GM12801 (cell line): Measurements from ENCODE around the gene CD244.

Experiments used
- TF ChIP-seq, protein P1 (sequence below): IDR thresholded peaks from one replicate; pipeline ENCODE4 v1.5.1; 2011; ENCODE audit warnings: control low read depth; ENCODE audit not compliant: insufficient read length; ENCODE audit errors: extremely low read depth

Gene CD244

DNA sequence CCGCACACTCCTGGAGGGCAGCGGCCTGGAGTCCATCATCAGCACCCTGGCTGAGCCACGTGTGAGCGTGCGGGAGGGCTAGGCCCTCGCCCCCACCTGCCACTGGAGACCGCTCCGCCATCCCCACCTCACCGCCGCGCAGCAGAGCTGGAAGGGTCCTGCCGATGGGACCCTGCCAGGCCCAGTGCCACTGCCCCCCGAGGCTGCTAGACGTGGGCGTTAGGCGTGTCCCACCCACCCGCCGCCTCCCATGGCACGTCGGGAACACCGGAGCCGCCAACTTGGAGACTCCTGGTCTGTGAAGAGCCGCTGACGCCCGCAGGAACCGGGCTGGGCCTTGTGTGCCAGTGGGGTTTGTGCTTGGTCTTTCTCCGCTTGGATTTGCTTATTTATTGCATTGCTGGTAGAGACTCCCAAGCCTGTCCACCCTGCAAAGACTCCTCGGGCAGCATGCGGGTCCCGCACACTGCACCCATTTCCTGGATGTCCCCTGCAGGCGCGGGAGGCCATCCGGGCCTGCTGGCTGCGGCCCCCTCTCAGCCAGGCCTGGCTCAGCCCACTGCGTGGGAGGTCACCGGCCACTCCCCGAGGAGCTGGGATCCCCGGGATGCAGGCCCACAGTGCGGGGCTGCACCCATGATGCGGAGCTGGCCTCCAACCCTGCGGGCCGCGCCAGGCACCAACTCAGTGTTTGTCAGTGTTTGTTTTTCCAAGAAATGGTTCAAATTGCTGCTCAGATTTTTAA is 60.7 kb downstream of the CD244 start:
- TF ChIP-seq, protein P1, sequence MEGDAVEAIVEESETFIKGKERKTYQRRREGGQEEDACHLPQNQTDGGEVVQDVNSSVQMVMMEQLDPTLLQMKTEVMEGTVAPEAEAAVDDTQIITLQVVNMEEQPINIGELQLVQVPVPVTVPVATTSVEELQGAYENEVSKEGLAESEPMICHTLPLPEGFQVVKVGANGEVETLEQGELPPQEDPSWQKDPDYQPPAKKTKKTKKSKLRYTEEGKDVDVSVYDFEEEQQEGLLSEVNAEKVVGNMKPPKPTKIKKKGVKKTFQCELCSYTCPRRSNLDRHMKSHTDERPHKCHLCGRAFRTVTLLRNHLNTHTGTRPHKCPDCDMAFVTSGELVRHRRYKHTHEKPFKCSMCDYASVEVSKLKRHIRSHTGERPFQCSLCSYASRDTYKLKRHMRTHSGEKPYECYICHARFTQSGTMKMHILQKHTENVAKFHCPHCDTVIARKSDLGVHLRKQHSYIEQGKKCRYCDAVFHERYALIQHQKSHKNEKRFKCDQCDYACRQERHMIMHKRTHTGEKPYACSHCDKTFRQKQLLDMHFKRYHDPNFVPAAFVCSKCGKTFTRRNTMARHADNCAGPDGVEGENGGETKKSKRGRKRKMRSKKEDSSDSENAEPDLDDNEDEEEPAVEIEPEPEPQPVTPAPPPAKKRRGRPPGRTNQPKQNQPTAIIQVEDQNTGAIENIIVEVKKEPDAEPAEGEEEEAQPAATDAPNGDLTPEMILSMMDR: no peak

DNA sequence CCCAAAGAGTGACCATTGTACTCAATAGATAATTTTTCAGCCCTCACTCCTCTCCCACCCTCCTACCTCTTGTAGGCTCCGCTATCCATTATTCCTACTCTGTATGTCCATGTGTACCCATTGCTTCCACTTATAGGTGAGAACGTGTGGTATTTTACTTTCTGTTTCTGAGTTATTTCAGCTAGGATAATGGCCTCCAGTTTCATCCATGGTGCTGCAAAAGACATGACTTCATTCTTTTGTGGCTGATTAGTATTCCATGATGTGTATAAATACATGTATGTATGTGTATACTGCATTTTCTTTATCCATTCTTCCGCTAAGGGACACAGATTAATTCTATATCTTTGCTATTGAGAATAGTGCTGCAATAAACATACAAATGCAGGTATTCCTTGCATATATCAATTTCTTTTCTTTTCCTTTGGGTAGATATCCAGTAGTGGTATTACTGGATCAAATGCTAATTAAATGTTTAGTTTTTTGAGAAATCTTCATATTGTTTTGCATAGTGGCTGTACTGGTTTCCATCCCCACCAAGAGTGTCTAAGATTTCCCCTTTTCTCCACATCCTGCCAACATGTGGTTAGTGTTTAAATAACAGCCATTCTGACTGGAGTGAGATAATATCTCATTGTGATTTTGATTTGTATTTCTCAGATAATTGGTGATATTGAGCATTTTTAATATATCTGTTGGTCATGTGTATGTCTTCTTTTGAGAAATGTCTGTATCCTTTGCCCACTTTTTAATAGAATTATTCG is 61.9 kb downstream of the CD244 start:
- TF ChIP-seq, protein P1: no peak

DNA sequence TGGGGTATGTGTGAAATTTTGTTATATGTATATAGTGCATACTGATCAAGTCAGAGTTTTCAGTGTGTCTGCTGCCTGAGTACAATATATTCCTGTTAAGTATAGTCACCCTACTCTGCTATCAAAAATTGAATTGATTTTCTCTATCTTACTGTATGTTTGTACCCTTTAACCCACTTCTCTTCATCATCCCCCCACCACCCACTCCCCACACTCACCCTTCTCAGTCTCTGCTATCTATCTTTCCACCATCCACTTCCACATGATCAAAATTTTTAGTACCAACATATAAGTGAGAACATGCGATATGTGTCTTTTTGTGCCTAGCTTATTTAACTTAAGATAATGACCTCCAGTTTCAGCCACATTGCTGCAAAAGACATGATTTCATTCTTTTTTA is 62.5 kb downstream of the CD244 start:
- TF ChIP-seq, protein P1: no peak

DNA sequence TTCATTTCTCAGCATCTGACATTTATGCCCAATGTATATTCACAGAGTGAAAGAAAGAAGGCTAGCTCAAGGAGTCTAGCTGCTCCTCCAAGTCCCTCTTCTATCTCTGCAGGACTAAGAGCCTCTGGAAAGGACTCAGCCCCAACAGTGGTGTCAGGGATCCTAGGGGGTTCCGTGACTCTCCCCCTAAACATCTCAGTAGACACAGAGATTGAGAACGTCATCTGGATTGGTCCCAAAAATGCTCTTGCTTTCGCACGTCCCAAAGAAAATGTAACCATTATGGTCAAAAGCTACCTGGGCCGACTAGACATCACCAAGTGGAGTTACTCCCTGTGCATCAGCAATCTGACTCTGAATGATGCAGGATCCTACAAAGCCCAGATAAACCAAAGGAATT is 63.0 kb downstream of the CD244 start:
- TF ChIP-seq, protein P1: no peak

DNA sequence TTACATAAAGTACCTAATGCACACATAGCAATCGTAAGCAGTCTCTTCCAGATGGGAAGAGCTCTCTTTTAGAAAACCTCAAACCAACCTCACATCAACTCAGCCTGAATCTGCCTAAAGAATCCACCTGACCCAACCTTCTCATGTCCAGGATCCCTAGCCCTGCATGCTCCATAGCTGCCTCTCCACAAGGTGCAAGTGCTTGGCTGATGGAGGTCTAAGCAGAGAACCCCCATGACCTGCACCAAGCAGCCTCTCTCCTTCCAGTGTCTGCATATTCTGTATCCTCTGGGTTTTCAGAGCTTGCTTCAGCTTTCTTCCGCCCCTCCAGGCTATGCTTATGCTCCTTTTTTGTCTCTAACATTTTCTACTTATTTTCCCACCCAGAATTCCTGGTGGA is 64.2 kb downstream of the CD244 start:
- TF ChIP-seq, protein P1: no peak

DNA sequence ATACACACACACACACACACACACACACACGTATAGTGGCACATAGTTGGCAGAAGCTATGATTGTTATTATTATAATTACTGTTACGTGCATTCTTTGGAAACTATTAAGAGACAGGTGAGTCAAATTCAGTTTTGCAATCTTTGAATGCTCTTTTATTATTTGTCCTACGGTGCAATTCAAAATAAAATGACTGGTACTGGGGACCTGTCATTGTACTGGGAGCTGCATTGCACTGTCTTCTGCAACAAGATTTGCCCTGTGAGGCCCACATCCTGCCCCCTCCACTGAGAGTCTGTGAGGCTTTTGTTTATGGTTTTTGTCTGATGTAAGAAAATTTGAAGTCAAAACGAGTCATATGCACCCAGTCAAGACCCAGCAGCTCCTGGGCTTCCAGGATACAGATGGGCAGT is 64.8 kb downstream of the CD244 start:
- TF ChIP-seq, protein P1: no peak

DNA sequence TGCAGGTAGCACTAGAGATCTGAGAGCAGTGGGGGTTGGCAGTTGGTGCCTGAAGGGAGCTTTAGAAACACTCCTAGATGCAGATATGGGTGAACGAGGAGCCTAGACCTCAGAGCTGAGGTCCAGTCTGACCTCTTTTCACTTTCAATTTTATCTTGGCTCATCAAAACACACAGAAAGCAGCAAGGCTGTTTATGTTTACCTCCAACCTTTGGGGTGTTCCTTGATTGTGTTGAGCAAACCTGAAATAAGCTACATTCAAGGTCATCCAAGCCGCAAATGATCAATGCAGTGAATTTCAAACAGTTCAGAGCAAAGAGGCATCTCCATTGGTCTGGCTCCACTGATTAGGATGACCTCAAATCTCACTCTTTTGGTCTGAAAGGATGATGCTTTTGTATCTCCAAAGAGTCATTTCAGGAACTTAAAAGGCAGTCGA is 65.4 kb downstream of the CD244 start:
- TF ChIP-seq, protein P1: no peak
